SH-SY5Y (cell line): Measurements from ENCODE around the gene TARS2.

Experiments used
- GATA2 ChIP-seq: IDR thresholded peaks from 2 replicates; pipeline ENCODE4 v1.6.1; 2011; ENCODE audit warnings: mild to moderate bottlenecking, low read depth, low read length
- GATA3 ChIP-seq: IDR thresholded peaks from 2 replicates; pipeline ENCODE4 v1.6.1; 2011; ENCODE audit warnings: low read depth, mild to moderate bottlenecking, low read length, moderate library complexity

Gene TARS2

DNA sequence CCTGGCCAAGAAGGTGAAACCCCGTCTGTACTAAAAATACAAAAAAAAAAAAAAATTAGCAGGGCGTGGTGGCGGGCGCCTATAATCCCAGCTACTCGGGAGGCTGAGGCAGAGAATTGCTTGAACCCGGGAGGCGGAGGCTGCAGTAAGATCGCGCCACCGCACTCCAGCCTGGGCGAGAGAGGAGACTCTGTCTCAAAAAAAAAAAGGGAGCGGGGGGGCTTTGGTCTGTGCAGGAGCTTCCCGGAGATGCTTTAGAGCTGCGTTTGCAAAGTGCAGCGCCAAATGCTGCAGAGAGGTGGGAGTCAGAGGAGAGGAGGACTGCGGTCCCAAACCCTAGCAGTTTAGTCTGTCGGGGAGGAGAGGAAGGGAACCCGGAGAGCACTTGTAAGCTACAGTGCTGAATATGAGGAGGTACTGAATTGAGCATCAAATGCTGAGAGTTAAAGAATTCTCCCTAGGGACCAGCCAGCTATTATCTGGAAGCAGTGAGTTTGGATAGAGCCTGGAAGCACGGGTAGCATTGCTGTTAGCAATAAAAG lies 28.9 kb downstream of the TARS2 start:
- no peak for TF ChIP-seq GATA3
- TF ChIP-seq GATA2 = no peak

DNA sequence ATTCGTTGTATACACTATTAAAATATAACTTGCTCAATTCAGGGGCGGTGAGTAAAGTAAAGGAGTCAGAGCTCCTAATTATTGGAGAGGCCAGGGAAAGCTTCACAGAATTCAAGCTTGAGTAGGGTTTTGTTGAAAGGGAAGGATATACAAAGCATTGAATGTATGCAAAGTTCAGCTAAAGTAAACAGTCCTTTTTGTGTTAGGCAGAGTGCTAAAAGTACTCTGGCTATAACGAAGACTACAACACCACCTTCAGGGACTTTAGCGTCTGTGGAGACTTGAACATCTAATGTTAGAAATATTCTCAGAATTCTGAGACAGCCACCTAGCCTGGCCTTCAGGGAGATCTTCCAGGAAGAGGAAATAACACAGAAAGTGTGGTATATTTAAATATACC lies 29.4 kb downstream of the TARS2 start:
- TF ChIP-seq GATA2 (no peak), GATA3 (no peak)

DNA sequence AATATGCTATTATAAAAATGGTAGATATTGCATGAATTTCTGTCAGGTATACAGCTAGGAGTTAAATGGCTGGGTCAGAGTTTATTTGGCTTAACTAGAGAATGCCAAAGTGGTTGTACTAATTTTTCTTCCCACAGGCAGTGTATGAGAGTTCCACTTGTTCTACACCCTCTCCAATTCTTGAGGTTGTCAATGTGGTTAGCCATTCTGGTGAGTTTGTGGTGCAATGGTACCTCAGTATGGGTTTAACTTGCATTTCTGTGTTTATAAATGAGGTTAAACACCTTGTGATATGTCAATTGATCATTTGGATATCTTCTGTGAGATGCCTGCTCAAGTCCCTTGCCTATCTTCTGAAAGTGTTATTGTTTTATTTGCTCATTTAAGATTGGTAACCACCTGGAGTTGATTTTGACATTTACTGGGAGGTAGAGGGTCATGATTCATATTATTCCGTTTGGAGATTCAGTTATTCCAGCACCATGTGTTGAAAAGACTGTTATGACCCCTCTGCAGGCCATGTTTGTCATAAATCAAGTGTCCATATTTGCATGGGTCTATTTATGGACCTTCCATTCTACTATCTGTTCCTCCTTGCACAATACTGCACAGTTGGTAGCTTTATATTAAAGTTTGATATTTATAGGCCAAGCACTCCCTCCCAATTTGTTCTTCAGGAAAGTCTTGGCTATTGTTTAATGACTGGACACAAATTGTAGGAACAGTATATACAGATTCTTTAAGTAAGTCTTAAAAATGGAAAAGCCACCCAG lies 34.2 kb downstream of the TARS2 start:
- TF ChIP-seq GATA3 (no peak), GATA2 (no peak)

DNA sequence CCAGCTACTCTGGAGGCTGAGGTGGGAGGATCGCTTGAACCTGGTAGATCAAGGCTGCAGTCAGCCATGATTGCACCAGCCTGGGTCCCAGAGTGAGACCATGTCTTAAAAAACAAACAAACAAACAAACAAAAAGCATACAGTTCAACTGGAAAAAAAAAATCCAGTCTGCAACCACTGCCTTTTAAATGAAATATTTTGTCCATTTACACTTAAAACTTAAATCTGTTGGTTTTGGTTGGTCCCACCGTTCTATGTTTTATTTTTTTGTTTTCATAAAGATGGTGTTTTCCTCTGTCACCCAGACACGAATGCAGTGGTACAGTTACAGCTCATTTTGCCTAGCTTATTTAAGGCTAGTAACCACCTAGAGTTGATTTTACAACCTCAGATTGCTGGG lies 38.1 kb downstream of the TARS2 start:
- TF ChIP-seq GATA3 (no peak), GATA2 (no peak)

DNA sequence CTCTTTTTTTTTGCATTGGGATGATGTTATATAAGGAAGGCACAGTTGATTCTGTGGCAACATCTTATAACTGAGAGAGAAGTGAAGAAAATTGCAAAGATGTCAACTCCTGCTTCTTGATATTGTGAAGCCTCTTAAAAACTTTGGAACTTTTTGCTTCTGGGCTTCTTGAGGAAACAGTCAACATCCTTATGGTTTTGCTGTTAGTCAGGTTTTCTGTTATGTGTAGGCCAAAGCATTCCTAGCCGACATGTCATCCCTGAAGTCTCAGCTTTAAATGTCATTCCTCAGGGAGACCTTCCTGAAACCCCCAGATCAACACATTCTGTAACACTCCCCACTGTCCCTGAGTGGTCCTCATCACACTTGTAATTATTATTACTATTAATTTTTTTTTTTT lies 41.0 kb downstream of the TARS2 start:
- TF ChIP-seq GATA2 (no peak), GATA3 (no peak)

DNA sequence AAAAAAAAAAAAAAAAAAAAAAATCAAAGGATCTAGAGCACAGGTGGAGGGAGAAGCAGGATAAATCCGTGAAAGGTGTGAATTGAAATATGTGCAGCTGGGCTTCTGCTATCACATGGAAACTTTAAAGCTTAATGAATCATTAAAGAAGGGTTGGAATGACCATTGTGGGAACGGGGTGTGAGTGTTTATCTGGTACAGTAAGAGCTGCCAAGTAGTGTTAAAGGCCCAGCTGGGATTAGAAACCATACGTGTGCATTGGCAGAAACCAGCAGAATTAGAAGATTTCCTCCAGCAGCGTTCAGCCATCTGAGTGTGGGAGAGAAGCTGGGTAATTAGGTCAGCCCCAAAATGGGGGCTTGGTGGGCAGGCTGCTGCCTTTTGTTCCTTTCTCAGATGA lies 41.8 kb downstream of the TARS2 start:
- TF ChIP-seq GATA2 = no peak
- no peak for TF ChIP-seq GATA3

DNA sequence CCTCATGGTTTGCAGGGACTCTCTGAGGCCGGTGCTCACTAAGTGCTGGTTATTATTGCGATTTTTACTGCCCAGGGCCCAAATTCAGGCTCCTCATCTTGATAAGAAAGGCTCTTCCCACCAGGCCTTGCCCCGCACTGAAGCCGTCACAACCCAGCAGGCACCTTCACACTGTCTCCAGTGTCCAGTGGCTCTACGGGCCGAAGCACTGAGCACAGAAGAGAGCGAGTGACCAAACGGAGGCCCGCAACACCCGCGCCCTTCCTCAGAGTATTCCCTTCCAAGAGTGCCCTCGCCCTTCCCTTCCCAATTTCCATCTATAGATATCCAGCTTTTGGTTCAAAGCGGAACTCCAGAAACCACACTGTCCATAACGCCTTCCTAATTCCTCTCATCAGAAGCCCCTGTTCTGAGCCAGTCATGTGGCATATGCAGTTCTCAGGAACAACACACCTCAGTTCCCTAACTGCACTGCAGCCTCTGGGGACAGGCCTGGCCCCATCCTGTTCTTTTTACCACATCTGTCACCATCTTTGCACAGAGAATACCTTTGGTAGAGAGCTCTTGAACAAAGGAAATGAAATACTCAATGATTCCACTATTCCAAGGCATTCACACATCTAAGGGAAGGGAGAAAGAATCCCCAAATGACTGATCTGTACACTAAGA lies 43.4 kb downstream of the TARS2 start:
- TF ChIP-seq GATA2 (no peak), GATA3 (no peak)

DNA sequence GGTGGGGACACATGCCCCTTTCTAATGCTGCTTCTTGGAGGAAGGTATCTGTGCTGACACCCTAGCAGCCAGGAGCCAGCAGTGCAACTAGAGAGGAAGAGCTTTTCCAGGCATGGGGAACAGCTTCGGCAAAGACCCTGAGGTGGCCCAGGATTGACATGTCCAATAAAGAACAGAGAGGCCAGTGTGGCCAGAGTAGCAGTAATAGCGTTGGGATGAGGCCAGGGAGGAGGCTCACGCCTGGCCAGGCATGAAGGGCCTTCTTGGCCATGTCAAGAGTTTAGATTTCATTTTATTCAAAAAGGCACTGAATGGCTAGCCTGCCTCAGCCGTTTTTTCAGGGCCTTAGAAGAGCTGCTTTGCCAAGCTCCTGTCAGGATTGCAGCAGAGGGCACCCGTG lies 45.6 kb downstream of the TARS2 start:
- TF ChIP-seq GATA2 = no peak
- TF ChIP-seq GATA3 = no peak

DNA sequence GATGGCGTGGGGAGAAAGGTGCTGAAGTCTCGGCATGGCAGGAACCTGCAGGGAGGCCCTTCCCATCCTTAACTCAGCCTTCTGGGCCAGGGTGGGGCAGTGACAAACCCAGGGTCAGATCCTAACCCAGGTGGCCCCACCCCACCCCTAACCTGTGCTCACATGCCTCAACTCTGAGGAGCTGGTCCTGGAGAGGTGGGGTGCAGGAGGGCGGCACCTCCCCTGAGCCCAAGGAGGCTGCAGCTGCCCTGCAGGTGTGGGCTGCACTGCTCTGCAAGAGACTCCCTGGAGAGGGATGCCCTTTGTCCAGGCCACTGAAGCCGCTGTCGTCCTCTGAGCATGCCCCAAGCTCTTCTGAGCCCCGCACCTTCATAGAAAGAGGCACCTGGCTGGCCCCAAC lies 46.8 kb downstream of the TARS2 start:
- TF ChIP-seq GATA3 (no peak), GATA2 (no peak)

DNA sequence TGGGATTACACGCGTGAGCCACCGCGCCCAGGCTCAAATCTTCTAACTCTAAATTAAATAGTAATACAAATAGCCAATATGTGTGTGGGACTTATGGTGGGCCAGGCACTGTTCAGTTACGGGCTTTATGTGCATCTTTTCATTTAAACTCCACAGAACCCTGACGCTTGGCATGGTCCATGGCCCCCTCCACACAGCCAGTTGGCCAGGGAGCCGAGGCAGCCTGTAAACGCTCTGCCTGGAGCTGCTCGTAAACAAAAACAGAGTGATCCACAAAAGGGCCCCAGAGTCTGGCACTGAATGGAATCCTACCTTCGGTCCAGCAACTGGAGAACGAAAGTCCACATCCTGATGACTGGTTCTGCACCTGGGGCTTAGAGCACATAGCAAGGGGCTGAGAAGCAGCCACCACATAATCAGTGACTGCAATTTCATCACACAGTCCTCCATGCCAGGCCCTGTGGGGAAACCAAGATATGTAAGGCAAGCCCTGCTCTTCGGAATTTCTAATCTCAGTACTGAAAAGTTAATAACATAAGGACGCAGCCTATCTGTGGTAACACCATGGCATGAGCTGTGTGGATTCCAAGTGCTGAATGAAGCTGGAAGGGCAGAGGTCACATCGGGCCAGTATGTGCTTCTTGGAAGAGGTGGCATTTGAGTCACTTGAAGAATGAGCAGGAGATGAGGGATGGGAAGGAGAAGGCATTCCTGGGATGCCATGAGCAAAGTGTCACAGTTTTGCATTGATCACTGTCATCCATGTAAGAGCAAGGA lies 48.5 kb downstream of the TARS2 start:
- TF ChIP-seq GATA3 (no peak), GATA2 (no peak)

DNA sequence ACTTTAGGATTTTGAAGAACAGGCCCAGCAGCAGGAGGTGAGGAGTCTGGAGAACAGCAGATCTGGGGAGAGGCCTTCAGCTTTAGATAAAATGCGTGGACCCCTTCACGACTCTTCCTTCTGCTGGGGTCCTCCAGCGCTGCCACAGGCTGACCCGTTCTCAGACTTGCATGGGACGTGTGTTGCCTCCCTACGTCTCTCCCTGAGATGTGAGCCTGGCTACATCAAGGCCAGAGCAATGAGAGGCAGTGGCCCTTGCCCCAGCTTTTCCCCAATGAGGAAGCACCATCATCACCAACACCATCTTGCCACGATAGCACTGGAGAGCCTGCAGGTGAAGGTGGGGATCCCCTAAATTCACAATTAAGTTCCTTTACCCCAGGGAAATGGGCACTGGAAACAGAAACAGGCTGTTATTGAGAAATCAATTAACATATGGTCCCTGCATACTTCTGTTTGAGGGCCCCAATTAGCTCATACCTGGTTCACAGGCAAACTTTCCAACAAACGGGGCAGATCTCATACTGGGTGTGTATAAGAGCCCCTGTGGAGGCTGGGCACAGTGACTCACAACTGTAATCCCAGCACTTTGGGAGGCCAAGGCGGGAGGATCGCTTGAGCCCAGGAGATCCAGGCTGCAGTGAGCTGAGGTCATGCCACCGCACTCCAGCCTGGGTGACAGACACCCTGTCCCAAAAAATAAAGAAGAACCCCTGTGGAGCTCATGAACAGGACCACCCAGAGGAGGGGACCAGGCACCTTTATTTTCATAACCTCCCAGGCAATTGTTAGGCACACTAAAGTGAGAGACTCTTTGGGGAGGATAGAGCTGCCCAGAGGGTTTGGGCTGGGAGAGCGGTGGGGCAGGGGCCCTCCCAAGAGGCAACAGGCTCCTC lies 49.9 kb downstream of the TARS2 start:
- TF ChIP-seq GATA2 (no peak), GATA3 (no peak)

DNA sequence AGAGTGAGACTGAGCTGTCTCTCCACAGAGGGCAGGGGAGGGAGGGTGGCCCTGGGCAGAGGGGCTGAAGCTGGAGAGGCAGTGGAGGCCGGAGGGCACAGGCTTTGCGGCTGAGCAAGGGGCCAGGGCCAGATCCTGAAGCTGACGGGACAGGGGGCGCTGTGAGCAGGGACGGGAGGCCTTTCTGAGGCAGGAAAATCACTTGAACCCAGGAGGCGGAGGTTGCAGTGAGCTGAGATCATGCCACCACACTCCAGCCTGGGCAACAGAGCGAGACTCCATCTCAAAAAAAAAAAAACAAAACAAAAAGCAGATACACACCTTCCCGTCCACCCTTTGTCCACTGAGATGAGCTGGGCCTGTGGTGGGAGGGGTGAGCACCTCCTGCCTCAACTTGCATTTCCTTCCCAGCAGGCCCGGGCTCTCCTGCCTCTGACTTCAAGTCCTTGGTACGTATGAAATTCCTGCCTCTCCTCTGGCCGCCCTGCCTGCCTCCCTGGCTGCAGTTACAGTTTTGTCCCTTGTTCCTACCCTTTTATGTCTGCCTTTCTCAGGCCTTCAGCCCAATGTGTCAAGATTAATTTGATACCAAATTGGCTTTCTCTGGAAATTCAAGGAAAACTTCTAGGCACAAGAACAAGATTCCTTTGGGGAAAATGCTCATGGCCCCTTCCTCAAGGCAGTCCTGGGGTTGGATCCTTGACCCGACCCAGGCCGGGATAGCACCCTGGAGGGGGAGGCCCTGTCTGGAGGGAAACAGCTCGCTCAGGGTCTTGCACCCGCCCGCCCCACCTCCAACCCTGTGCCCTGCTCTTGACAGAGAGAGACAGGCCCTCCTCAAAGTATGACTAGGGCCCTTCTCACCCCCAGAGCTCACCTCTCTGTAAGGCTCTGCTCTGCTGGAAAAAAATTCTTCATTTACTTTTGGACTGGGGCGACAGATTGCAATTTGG lies 50.8 kb downstream of the TARS2 start:
- no peak for TF ChIP-seq GATA2
- TF ChIP-seq GATA3 = no peak
